Measurements from ENCODE around the gene UST.

Gene UST

DNA sequence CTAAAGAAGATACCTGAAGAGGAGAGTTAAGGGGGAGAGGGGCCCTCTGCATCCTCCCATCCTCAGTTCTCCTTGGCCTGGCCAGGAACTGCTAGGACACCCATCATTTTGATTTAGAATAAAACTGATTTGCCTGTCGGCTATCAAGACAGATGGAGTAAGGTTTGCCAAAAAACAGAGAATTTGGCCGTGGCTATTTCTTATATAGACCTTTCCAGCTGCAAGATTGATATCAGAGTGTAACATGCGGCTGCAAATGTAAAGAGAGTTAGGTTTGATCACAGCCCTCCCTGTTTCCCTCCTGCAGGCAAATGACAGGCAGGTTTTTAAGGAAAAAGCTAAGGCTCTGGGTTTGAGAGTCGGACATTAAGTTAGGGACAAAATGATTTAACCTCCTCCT is 344.1 kb downstream of the UST start:
- in situ Hi-C loops (cut with MboI; ENCODE audit: low pct_unique_long_range_greater_than_20kb, low sequenced_read_pairs, unreplicated experiment) = no loop called here
- DNase-seq (ENCODE audit: low spot score) = no peak
- no peak for TF ChIP-seq CTCF (IDR thresholded peaks at IDR 0.05; ENCODE audit: extremely low read depth, insufficient read depth, missing control alignments)

- in situ Hi-C loops (cut with MboI; ENCODE audit: low pct_unique_long_range_greater_than_20kb, low sequenced_read_pairs, unreplicated experiment) = no loop called here
- no peak for DNase-seq (ENCODE audit: low spot score)
- no peak for TF ChIP-seq CTCF (IDR thresholded peaks at IDR 0.05; ENCODE audit: extremely low read depth, insufficient read depth, missing control alignments)
Observed at GRCh38 chr6:149093643-149094042, 346.8 kb downstream of the UST start.

DNA sequence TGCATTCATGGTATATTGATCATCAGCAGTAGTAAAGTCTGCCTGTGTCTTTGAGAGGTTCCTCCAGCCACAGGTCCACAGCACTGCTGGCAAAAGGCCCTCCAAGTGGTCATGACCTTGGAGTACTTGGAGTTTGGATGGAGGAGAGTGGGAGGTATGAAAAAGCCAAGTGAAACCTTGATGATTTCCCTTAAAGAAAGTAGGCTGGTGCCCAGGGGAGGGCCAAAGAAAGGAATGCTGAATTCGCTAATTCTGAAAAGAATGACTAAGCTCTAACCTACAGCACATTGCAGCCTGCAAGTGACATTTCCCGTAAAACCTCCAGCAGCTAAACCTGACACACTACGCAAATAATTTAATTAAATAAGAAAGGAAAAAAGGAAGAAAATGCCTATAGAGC is 347.3 kb downstream of the UST start:
- no peak for DNase-seq (ENCODE audit: low spot score)
- in situ Hi-C loops (cut with MboI; ENCODE audit: low pct_unique_long_range_greater_than_20kb, low sequenced_read_pairs, unreplicated experiment) = no loop called here
- TF ChIP-seq CTCF (IDR thresholded peaks at IDR 0.05; ENCODE audit: extremely low read depth, insufficient read depth, missing control alignments) = no peak

GRCh38 chr6:149094934-149095351 is 348.1 kb downstream of the UST start:
- no peak for DNase-seq (ENCODE audit: low spot score)
- in situ Hi-C loops (cut with MboI; ENCODE audit: low pct_unique_long_range_greater_than_20kb, low sequenced_read_pairs, unreplicated experiment) = no loop called here
- no peak for TF ChIP-seq CTCF (IDR thresholded peaks at IDR 0.05; ENCODE audit: extremely low read depth, insufficient read depth, missing control alignments)

DNA sequence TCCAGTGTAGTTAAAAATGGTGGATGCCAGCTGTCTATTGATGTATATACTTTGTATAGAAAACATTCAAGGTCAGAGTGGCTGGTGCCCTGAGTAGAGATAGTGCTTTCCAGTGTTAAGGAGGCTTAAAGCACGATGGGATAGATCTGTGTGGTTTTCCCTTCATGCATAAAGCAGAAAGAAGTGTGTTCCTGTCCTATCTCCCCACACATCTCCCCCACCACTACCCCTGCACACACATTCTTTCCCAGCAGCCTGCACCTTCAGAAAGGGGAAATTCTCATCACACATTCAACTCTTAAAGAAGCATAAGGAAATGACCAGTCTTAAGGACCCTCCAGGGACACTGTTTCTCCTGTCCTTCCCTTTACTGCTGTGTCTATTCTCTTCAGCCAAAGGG is 349.0 kb downstream of the UST start:
- in situ Hi-C loops (cut with MboI; ENCODE audit: low pct_unique_long_range_greater_than_20kb, low sequenced_read_pairs, unreplicated experiment) = no loop called here
- no peak for DNase-seq (ENCODE audit: low spot score)
- TF ChIP-seq CTCF (IDR thresholded peaks at IDR 0.05; ENCODE audit: extremely low read depth, insufficient read depth, missing control alignments) = no peak

DNA sequence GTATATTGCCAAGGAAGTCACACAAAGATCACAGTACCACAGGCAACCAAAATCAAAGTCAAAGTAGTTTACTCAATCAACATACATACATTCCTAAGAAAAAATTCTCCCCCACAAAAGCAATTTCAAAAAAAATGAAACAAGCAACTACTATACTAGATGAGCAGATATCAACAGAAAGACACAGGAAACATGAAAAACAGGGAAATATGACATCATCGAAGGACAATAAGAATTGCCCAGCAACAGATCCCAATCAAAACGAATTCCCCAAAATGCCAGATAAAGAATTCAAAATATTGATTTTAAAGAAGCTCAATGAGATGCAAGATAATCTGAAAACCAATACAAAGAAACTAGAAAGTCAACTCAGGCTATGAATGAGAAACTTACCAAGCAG is 351.0 kb downstream of the UST start:
- no peak for DNase-seq (ENCODE audit: low spot score)
- in situ Hi-C loops (cut with MboI; ENCODE audit: low pct_unique_long_range_greater_than_20kb, low sequenced_read_pairs, unreplicated experiment) = no loop called here
- TF ChIP-seq CTCF (IDR thresholded peaks at IDR 0.05; ENCODE audit: extremely low read depth, insufficient read depth, missing control alignments) = no peak

- no peak for TF ChIP-seq CTCF (IDR thresholded peaks at IDR 0.05; ENCODE audit: extremely low read depth, insufficient read depth, missing control alignments)
- in situ Hi-C loops (cut with MboI; ENCODE audit: low pct_unique_long_range_greater_than_20kb, low sequenced_read_pairs, unreplicated experiment) = no loop called here
- DNase-seq (ENCODE audit: low spot score) = no peak
Observed at GRCh38 chr6:149098700-149099276, 352.0 kb downstream of the UST start.
